Measurements from ENCODE around the gene CCDC146.
"Not testable (repeated sequence)": the region's sequence is repeated elsewhere in the genome, so short reads cannot be mapped to it uniquely, and the experiment has no call there.

Gene CCDC146

GRCh38 chr7:77199013-77199966 lies 76.9 kb downstream of the CCDC146 start, which contains the start of gene FGL2:
Gene FGL2 (minus strand): TSS chr7:77199819. CDS start chr7:77199793, 26 bp downstream.
- no peak for DNase-seq (ENCODE audit: low spot score)

DNA sequence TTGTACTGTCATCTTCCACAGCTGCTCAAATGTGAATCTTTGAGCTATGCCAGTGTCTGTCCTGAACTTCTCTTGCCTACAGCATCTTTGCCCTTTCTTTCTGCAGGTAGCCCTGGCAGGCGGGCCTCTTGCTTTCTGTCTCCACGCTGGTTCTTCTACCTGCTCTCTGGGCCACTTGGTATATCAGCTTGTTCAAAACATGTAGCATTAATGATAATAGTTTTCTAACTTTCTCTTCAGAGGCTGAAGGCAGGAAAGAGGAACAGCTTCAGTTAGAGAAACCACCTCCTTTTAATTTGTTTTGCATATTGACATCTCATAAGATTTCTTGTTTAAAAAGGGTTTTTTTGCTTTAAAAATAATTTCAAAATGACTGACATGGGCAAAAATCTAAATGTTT lies 78.1 kb downstream of the CCDC146 start:
- DNase-seq (ENCODE audit: low spot score), result no peak

DNA sequence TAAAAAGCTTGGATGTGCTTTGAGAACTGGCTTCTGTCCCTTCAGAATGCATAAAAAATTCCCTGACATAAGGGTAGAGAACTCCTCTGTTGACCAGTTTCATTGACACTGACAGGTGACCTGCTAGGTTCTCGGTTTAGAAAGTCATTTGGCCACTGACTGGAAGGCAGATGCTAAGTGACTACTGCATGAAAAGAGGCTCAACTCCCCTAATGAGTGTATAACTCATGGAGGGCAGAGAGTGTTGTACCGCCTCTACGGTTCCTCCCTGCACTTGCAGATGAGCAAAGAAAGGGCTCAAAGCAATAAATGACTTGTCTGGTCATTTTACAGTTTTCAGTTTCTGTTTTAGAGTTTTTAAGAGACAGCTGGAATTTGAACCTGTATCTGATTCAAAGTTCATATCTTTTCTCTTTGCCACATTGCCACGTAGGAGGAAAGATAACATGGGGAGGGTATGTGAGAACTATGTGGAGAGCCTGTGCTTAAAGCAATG lies 80.1 kb downstream of the CCDC146 start:
- DNase-seq (ENCODE audit: low spot score), result no peak

DNA sequence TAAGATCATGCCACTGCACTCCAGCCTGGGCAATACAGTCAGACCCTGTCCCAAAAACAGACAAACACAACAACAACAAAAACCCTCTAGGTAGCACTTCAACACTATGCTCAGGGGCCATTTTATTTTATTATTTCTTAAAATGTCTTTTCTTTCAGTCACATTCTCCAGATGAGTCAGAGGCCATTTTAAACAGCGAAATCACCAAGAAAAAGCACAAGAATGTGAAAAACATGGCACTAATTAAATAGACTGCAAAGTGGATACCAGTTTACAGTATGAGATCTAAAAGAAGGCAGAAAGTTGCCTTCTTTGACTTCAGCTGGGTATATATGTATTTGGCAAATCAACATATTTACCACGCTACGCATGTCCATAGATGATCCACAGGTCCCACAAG lies 83.3 kb downstream of the CCDC146 start:
- DNase-seq (ENCODE audit: low spot score), result no peak

DNA sequence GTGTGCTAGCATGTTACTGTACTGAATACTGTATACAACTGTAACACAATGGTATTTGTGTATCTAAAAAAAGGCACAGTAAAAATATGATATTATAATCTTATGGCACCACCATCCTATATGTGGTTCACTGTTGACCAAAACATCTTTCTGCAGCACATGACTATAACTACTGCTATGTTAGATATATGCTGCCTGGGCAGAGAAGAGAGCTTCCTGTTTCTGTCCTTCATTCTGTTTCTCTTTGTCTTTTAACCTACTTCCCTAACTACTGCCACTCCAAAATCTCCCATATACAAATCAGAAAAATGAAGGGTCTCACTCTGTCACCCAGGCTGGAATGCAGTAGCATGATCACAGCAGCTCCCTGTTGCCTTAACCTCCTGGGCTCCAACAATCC lies 86.0 kb downstream of the CCDC146 start:
- no peak for DNase-seq (ENCODE audit: low spot score)

GRCh38 chr7:77209479-77210139 lies 87.2 kb downstream of the CCDC146 start:
- no peak for DNase-seq (ENCODE audit: low spot score)

DNA sequence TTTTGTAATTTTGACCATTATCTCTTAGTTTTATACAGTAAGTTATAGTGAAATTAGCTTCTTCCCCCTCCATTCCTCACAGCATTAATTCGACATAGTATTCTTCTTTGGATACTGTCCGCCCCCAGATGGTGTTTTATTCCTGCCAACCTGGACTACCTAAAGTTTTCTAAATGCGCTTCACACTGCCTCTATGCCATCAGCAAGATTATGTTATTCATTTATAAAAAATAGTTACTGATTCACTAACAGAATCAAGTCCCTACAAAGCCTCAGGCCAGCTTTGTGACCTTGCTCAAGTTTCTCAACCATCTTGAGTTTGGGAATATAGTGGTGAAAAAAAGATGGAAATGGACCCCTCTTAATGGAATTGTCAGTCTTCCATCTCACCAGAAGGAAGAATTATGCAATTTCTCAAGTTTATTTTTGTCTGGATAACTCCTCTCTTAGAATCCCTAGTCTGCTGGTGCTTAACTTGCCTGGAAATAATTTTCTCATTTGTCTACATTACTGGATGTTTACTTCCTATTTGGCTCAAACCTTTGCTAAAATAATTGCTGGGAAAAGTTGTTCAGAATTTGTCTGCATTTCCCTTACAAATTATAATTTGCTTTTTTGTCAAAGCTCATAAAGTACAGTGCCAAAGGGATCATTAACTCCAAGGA lies 93.9 kb downstream of the CCDC146 start:
- DNase-seq (ENCODE audit: low spot score), result no peak

DNA sequence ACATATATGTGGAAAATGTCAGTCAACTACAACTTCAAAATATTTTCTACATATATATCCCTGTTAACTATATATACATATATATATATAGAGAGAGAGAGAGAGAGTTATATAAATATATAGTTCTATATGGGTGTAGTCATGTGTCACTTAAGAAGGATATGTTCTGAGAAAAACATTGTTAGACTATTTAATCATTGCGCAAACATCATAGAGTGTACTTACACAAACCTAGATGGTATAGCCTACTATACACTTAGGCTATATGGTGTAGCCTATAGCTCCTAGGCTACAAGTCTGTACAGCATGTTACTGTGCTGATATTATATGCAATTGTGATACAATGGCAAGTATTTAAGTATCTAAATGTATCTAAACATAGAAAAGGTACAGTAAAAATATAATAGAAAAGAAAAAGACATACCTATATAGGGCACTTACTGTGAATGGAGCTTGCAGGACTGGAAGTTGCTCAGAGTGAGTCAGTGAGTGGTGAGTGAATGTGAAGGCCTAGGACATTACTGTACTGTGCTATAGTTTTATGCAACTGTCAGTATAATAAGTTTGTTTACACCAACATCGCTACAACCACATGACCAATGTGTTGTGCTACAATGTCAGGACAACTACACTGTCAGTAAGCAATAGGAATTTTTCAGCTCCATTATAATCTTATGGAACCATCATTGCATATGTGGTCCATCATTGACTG lies 95.2 kb downstream of the CCDC146 start:
- no peak for DNase-seq (ENCODE audit: low spot score)

DNA sequence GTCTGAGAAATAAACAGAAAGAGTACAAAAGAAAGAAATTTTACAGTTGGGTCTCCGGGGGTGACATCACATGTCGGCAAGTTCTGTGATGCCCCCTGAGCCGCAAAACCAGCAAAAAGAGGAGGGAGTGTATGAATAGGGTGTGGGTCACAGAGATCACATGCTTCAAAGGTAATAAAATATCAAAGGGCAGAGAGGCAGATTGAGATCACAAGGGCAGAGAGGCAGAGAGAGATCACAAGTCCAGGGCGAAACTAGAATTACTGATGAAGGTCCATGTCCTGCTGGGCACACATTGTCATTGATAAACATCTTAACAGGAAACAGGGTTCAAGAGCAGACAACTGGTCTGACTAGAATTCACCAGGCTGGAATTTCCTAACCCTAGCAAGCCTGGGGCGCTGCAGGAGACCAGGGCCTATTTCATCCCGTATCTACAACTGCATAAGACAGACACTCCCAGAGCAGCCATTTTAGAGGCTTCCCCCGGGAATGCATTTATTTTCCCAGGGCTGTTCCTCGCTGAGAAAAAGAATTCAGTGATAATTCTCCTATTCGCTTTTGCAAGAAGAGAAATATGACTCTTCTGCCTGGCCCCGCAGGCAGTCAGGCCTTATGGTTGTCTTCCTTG lies 97.4 kb downstream of the CCDC146 start:
- not testable (repeated sequence) for DNase-seq (ENCODE audit: low spot score)

- DNase-seq (ENCODE audit: low spot score), result no peak
Measured at GRCh38 chr7:77222065-77222464, 99.7 kb downstream of the CCDC146 start.

DNA sequence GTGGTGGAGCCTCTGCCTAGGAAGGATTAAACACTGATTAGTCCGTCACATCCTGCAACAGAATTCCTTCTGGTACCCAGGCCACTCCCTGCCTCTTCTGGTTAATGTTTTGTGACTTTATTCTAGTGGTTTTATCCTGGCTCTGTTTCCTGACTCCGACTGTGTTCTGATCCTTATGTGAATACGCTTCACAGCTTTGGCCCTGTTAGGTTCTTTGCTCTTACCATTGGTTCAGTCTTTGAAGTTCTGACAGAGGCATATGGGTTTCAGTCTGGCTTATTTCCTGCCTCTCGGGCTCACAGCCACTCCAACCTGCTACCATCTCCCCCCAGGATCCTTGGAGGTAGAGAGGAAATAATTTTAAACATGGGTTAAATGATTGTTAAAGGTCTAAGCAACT lies 100.4 kb downstream of the CCDC146 start:
- DNase-seq (ENCODE audit: low spot score), result no peak

DNA sequence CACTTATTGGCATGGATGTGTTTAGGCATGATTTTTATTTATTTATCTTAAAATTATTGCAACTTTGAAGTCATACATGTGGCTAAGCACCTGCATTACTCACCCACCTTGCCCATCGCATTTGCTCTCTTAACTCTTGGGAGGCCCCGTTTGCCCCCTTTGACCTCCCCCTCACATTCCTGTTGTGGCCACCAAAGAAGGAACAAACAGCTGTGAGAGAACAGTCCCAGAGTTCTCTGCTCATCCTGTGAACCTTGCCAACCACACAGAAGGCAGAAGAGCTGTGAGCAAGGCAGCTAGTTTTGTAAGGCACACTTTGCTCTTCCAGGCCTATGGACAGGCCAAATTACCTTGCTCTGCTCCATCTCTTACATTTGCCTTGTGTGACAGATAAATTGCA lies 100.8 kb downstream of the CCDC146 start:
- no peak for DNase-seq (ENCODE audit: low spot score)

DNA sequence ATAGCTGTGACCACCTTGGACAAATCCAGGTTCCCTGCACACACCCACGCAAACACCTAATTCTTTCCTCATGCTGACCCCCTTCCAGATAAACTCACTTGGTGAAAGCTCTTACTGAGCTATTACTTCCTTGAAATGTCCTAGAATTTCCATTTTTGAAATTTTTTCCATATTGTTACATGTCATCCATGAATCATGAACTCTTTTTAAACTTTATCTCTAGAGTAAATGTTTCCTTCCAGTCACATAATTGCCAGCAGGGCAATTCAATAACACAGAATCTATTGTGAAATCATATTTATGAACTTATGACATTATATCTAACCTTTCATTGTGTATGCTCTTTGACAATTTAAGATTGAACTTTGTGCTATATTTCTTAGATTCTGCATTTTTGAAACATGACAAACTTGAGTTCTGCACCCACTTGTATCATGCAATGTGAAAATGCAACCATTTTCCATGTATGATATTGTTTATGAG lies 104.0 kb downstream of the CCDC146 start:
- DNase-seq (ENCODE audit: low spot score), result no peak

DNA sequence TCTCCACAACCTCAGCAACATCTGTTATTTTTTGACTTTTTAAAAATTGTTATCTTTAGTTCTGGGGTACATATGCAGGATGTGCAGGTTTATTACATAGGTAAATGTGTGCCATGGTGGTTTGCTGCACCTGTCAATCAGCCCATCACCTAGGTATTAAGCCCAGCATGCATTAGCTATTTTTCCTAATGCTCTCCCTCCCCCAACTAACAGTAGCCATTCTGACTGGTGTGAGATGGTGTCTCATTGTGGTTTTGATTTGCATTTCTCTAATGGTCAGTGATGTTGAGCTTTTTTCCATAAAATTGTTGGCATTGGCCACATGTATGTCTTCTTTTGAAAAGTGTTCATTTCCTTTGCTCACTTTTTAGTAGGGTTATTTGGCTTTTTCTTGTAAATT lies 106.4 kb downstream of the CCDC146 start:
- not testable (repeated sequence) for DNase-seq (ENCODE audit: low spot score)

DNA sequence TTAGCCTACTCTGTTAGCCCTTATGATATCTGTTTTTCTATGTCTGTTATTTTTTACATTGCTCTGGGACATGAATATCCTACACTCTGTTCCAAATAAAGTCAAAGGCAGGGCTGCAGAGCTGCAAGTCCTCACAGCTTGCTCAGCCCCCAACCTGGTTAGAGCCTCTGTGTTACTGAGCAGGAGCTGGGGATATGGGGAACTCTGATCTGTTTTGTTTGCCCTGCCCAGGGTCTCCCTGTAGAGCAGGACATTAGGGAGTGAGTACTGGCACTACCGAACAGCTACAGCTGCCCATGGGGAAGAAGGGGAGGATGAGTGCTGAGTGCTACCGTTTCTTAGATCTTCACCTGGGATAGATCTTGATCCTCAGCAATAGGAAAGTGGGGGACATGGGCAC lies 110.1 kb downstream of the CCDC146 start:
- no peak for DNase-seq (ENCODE audit: low spot score)

- DNase-seq (ENCODE audit: low spot score), result no peak
Measured at GRCh38 chr7:77235276-77235675, 112.9 kb downstream of the CCDC146 start.

- DNase-seq (ENCODE audit: low spot score), result no peak
Measured at GRCh38 chr7:77238703-77239136, 116.3 kb downstream of the CCDC146 start.

- DNase-seq (ENCODE audit: low spot score), result no peak
Measured at GRCh38 chr7:77239471-77239870, 117.1 kb downstream of the CCDC146 start.

DNA sequence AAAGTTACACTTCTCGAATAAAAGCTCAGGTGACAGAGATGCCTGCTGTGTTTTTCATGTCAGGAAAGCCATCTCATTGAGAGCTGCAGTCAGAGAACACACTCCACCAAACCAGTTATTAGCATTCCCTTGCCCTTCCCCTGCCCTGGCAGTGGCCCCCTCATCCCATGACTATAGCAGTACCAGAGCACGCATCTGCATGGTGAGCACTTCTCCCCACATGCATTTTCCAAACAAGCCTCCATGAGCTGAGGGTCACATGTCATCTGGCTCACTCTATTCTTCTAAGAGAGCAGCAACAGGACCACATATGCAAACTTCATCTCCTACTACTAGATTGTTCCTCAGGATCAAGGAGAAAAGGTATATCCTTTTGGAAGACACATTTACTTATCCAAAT lies 119.7 kb downstream of the CCDC146 start:
- no peak for DNase-seq (ENCODE audit: low spot score)

GRCh38 chr7:77242554-77242953 lies 120.1 kb downstream of the CCDC146 start:
- DNase-seq (ENCODE audit: low spot score), result no peak
